HAP-1 (cell line): ENCODE measurements around the gene TOP1.
"Not testable (repeated sequence)": the region's sequence is repeated elsewhere in the genome, so short reads cannot be mapped to it uniquely, and the experiment has no call there.

Experiments
- DNase-seq, 2 experiments: peaks; one replicate each; pipeline ENCODE4 v3.0.0-alpha.2; 2016 to 2020; ENCODE audit warnings: low spot score in 2 of 2
- H3K27me3 ChIP-seq: fragments of 250-450 bp; sonication (Bioruptor Pico); 2 replicates; pipeline ENCODE4 v1.5.1; 2020; ENCODE audit warnings: low read depth, mild to moderate bottlenecking, moderate library complexity
- H3K36me3 ChIP-seq: fragments of 250-450 bp; sonication (Bioruptor Pico); replicated peaks from 2 replicates; pipeline ENCODE4 v1.5.1; 2020; ENCODE audit warnings: mild to moderate bottlenecking
- H3K4me1 ChIP-seq: fragments of 250-450 bp; sonication (Bioruptor Pico); 2 replicates; pipeline ENCODE4 v1.5.1; 2020; ENCODE audit warnings: mild to moderate bottlenecking
- H3K4me3 ChIP-seq: fragments of 250-450 bp; sonication (Bioruptor Pico); 2 replicates; pipeline ENCODE4 v1.5.1; 2020; ENCODE audit warnings: mild to moderate bottlenecking, moderate library complexity
- H3K9me3 ChIP-seq: fragments of 250-450 bp; sonication (Bioruptor Pico); 2 replicates; pipeline ENCODE4 v1.5.1; 2020; ENCODE audit warnings: mild to moderate bottlenecking, moderate library complexity
- in situ Hi-C: fragments of 300-500 bp; cut with MboI; formaldehyde crosslinking; loops from 3 replicates; pipeline ENCODE4 v1.14.3; 2020; ENCODE audit warnings: low sequenced_read_pairs, inconsistent platforms, mixed read lengths

The TOP1 gene

GRCh38 chr20:41118632-41119031 is 90.0 kb downstream of the TOP1 start:
- H3K9me3 ChIP-seq, result no peaks in the 10 kb centered on the region
- no peaks in the 10 kb centered on the region for H3K4me1 ChIP-seq
- H3K4me3 ChIP-seq, result no peak overlapping the region
- H3K27me3 ChIP-seq, result no peaks in the 10 kb centered on the region
- DNase-seq, result no peak
- in situ Hi-C loops, result no loop called here
- peaks cover 89% of the 10 kb centered on the region for H3K36me3 ChIP-seq

GRCh38 chr20:41119614-41120561 is 91.3 kb downstream of the TOP1 start:
- in situ Hi-C loops, result no loop called here
- Histone ChIP-seq H3K4me3 (no peak overlapping the region), H3K9me3 (no peaks in the 10 kb centered on the region), H3K36me3 (peaks cover 84% of the 10 kb centered on the region), H3K4me1 (no peaks in the 10 kb centered on the region), H3K27me3 (no peaks in the 10 kb centered on the region)
- DNase-seq, result no peak

- in situ Hi-C loops, result no loop called here
- no peak overlapping the region for H3K4me3 ChIP-seq
- H3K36me3 ChIP-seq, result peaks cover 76% of the 10 kb centered on the region
- no peaks in the 10 kb centered on the region for H3K9me3 ChIP-seq
- no peaks in the 10 kb centered on the region for H3K4me1 ChIP-seq
- DNase-seq, result no peak
- H3K27me3 ChIP-seq, result no peaks in the 10 kb centered on the region
These were observed 92.8 kb downstream of the TOP1 start for GRCh38 chr20:41121399-41121798.

- H3K4me3 ChIP-seq, result no peak overlapping the region
- H3K36me3 ChIP-seq, result peaks cover 61% of the 10 kb centered on the region
- H3K9me3 ChIP-seq, result no peaks in the 10 kb centered on the region
- in situ Hi-C loops, result no loop called here
- DNase-seq, result no peak
- H3K27me3 ChIP-seq, result no peaks in the 10 kb centered on the region
- no peaks in the 10 kb centered on the region for H3K4me1 ChIP-seq
These were observed 95.0 kb downstream of the TOP1 start for GRCh38 chr20:41123631-41124030.

- no peaks in the 10 kb centered on the region for H3K9me3 ChIP-seq
- no peak overlapping the region for H3K4me3 ChIP-seq
- H3K27me3 ChIP-seq, result no peaks in the 10 kb centered on the region
- DNase-seq, result no peak
- H3K4me1 ChIP-seq, result no peaks in the 10 kb centered on the region
- H3K36me3 ChIP-seq, result peaks cover 56% of the 10 kb centered on the region
- in situ Hi-C loops, result no loop called here
These were observed 96.0 kb downstream of the TOP1 start for GRCh38 chr20:41124451-41125094.

GRCh38 chr20:41125530-41126457 is 97.2 kb downstream of the TOP1 start:
- no peak overlapping the region for H3K4me3 ChIP-seq
- in situ Hi-C loops, result no loop called here
- peaks cover 44% of the 10 kb centered on the region for H3K36me3 ChIP-seq
- H3K4me1 ChIP-seq, result no peaks in the 10 kb centered on the region
- no peak for DNase-seq
- no peaks in the 10 kb centered on the region for H3K27me3 ChIP-seq
- H3K9me3 ChIP-seq, result no peaks in the 10 kb centered on the region

- DNase-seq, result no peak
- H3K4me3 ChIP-seq, result no peak overlapping the region
- H3K9me3 ChIP-seq, result no peaks in the 10 kb centered on the region
- no peaks in the 10 kb centered on the region for H3K27me3 ChIP-seq
- no peaks in the 10 kb centered on the region for H3K4me1 ChIP-seq
- peaks cover 36% of the 10 kb centered on the region for H3K36me3 ChIP-seq
- in situ Hi-C loops, result no loop called here
These were observed 98.1 kb downstream of the TOP1 start for GRCh38 chr20:41126719-41127118.

- H3K4me1 ChIP-seq, DNase-seq, H3K4me3 ChIP-seq, H3K9me3 ChIP-seq, in situ Hi-C loops, H3K27me3 ChIP-seq: not testable (repeated sequence)
- H3K36me3 ChIP-seq, result peaks cover 20% of the 10 kb centered on the region
These were observed 99.7 kb downstream of the TOP1 start for GRCh38 chr20:41128317-41128716.

- Histone ChIP-seq H3K36me3 (no peaks in the 10 kb centered on the region; the same call in 1 of the 2 replicates), H3K9me3 (no peaks in the 10 kb centered on the region), H3K4me3 (no peak overlapping the region), H3K27me3 (no peaks in the 10 kb centered on the region), H3K4me1 (peaks cover 4% of the 10 kb centered on the region)
- no peak for DNase-seq
- in situ Hi-C loops, result no loop called here
These were observed 103.2 kb downstream of the TOP1 start for GRCh38 chr20:41131594-41132387.

GRCh38 chr20:41132388-41132775 is 103.8 kb downstream of the TOP1 start:
- H3K36me3 ChIP-seq, DNase-seq, H3K9me3 ChIP-seq, H3K27me3 ChIP-seq, H3K4me3 ChIP-seq, in situ Hi-C loops, H3K4me1 ChIP-seq: not testable (repeated sequence)

GRCh38 chr20:41133709-41134361 is 105.2 kb downstream of the TOP1 start:
- no peaks in the 10 kb centered on the region for H3K9me3 ChIP-seq
- DNase-seq, result no peak
- H3K4me3 ChIP-seq, result no peak overlapping the region
- no peaks in the 10 kb centered on the region for H3K27me3 ChIP-seq
- in situ Hi-C loops, result no loop called here
- H3K4me1 ChIP-seq, result peaks cover 4% of the 10 kb centered on the region
- no peaks in the 10 kb centered on the region; the same call in 1 of the 2 replicates for H3K36me3 ChIP-seq

GRCh38 chr20:41134362-41135186 is 106.0 kb downstream of the TOP1 start:
- Histone ChIP-seq H3K4me1 (peaks cover 4% of the 10 kb centered on the region), H3K27me3 (no peaks in the 10 kb centered on the region), H3K4me3 (no peak overlapping the region), H3K36me3 (peaks cover 4% of the 10 kb centered on the region), H3K9me3 (no peaks in the 10 kb centered on the region)
- in situ Hi-C loops, result no loop called here
- DNase-seq, result no peak
